ENCODE results near the gene KRT23.

Gene KRT23

GRCh38 chr17:40937384-40937819, at the start of gene KRT23:
TSS of gene KRT23 (minus strand) at chr17:40937646. CDS start at chr17:40936603, 1,043 bp downstream.
- DNase-seq (ENCODE audit: low spot score) = no peak

DNA sequence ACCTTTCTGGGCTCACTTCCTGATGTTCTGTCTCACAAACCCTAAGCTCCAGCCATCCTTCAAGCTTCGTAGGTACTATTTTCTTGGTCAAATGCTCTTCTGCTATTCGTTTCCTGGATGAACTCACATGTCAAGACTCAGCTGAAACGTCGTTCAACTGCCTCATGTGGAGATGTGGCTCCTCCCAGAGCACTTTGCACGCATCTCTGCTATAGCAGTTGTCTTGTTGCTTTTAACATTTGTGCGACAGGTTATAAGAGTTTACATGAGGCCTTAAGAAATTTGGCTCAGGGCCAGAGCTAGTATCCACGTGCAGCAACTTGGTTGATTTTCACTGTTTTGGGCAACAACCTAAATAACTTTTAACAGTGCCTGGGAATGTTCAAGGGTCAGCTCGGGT, 49.5 kb upstream of the KRT23 start:
- DNase-seq (ENCODE audit: low spot score) = no peak

- DNase-seq (ENCODE audit: low spot score) = no peak
Measured at GRCh38 chr17:40984226-40984625, 46.8 kb upstream of the KRT23 start, which contains the start of gene KRT40. TSS of gene KRT40 (minus strand) at chr17:40984326. CDS start at chr17:40984273, 53 bp downstream.

DNA sequence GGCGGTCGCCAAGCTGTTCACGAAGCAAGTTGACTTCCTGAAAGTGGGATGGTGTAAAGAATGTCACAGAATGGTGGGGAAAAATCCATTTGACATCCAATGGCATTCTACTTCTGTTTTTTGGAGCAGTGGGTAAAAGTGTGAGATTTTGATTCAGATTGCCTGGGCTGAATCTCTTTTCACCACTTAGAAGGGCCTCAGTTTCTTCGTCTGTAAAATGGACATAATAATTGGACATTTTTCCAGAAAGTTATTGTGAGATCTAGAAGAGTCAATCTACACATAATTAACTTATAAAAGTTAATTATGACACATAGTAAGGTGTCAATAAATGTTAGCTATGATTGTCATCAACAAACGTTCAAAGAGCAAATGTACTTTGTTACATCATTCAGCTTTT, 43.7 kb upstream of the KRT23 start:
- no peak for DNase-seq (ENCODE audit: low spot score)

- peak; percentile 34 for DNase-seq (ENCODE audit: low spot score)
Measured at GRCh38 chr17:40980596-40980995, 43.1 kb upstream of the KRT23 start.

DNA sequence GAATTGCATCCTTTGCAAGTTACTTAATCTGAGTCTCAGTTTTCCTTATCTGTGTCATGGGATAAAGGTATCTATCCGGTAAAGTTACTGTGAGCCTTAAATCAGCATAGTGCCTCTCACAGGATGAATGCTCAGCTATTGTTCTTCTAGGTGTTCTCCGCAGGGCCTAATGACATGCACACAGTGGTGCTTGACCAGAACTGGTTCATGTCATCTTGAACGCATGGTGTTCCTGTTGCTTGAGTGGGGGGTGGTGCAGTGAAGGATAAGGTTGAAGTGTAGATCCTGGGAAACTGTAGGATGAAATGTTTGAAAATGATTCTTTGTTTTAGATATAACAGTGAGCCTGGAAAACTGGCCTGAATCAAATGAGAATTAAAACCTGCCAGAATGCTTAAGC, 42.7 kb upstream of the KRT23 start:
- DNase-seq (ENCODE audit: low spot score) = no peak

DNA sequence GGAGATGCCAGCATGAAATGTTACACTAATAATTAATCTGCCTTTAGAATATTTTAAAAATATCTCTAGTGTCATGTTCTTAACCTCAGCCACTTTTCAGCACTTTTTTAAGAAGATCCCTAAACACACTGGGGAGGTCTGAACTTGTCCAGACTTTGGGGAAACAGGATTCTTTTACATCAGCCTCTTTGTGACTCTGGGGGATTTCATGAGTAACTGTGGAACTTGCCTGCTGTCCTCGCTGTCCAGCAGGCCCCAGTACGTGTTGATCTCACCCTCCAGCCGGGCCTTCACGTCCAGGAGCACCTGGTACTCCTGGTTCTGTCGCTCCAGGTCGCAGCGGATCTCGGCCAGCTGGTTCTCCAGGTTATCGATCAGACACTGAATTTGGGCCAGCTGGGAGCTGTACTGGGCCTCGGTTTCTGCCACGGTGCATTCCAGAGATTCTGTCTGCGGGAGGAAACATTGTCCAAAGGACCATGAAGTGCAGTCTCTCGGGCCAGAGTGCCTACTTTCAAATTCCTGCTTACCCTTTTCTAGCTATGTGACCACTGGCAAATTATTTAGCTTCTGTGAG, 41.2 kb upstream of the KRT23 start:
- DNase-seq (ENCODE audit: low spot score) = no peak

- DNase-seq (ENCODE audit: low spot score) = no peak
Measured at GRCh38 chr17:40975516-40975915, 38.1 kb upstream of the KRT23 start.

DNA sequence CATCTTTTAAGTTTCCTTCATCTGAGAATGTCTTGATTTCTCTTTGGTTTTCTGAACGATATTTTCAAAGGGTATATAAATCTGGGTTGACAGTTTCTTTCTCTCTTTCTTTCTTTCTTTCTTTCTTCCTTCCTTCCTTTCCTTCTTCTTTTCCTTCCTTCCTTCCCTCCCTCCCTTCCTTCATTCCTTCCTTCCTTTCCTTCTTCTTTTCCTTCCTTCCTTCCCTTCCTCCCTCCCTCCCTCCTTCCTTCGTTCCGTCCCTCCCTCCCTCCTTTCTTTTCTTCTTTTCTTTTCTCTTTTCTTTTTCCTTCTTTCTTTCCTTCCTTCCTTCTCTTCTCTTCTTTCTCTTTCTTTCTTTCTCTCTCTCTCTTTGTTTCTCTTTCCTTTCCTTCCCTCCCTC, 36.9 kb upstream of the KRT23 start:
- no peak for DNase-seq (ENCODE audit: low spot score)

GRCh38 chr17:40967582-40967981, 30.1 kb upstream of the KRT23 start:
- DNase-seq (ENCODE audit: low spot score) = no peak

DNA sequence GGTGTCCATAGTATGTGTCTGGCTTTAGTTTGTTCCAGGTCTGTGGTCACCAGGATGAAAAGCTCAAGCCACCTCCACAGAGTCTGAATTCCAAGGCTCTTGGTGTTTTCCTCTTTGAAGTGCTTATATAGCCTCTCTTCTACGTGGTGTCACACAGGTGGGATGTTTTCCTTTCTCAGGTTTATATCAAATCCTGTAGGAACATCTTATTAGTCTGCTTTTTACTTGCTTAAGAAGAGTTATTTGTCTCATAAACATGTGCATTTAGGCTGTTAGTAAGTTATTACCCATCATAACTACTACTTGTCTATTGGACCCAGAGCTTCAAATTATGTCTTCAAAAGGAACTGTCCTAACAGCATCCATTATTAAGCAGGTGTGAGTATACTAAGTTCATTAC, 29.4 kb upstream of the KRT23 start, which contains the start of gene KRT39:
TSS of gene KRT39 (minus strand) at position 101 of the 400 bp plus-strand sequence. CDS start at position 9, 92 bp downstream.
- no peak for DNase-seq (ENCODE audit: low spot score)

- peak; percentile 49 for DNase-seq (ENCODE audit: low spot score)
Measured at GRCh38 chr17:40963838-40964237, 26.4 kb upstream of the KRT23 start.

- DNase-seq (ENCODE audit: low spot score) = no peak
Measured at GRCh38 chr17:40962059-40962561, 24.7 kb upstream of the KRT23 start.

GRCh38 chr17:40961591-40961990, 24.1 kb upstream of the KRT23 start:
- DNase-seq (ENCODE audit: low spot score) = no peak

- no peak for DNase-seq (ENCODE audit: low spot score)
Measured at GRCh38 chr17:40960144-40960543, 22.7 kb upstream of the KRT23 start.

DNA sequence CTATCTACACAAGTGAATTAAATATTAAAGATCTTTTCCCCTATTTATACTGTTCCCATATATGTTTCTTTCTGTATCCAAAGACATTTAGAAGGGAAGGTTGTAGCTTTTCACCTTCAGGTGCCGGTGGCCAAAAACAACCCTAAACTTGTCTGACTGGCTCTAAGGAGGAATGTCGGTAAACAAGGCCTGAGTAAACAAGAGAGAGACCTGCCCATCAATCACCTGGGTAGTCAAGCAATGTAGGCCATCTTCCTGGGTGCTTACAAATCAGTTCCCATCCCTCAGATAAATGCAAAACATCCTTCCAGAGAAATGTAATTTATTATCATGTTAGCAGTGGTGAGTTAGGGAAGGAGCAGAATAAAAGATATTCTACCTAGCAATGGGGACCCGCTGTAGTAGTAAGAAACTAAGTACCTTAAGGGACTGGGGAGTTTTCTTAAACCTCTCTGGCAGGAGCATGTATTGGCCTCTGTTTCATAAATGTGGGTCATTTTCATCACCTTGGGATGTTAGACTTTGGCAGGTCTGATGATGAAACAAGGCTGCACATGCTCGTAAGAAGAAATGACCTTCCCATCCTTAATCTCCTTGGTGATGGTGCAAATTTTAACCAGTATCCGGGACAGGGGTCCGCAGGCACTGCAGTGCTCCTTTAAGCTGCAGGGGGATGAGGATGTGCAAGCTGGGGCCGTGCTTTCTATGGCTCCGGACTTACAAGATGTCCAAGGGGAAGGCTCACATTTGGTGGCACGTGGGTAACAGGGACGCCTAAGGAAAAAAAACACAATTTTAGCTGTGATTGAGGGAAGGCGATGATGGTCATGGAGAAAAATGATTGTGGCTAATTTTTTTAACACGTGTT, 20.9 kb upstream of the KRT23 start:
- DNase-seq (ENCODE audit: low spot score) = no peak

DNA sequence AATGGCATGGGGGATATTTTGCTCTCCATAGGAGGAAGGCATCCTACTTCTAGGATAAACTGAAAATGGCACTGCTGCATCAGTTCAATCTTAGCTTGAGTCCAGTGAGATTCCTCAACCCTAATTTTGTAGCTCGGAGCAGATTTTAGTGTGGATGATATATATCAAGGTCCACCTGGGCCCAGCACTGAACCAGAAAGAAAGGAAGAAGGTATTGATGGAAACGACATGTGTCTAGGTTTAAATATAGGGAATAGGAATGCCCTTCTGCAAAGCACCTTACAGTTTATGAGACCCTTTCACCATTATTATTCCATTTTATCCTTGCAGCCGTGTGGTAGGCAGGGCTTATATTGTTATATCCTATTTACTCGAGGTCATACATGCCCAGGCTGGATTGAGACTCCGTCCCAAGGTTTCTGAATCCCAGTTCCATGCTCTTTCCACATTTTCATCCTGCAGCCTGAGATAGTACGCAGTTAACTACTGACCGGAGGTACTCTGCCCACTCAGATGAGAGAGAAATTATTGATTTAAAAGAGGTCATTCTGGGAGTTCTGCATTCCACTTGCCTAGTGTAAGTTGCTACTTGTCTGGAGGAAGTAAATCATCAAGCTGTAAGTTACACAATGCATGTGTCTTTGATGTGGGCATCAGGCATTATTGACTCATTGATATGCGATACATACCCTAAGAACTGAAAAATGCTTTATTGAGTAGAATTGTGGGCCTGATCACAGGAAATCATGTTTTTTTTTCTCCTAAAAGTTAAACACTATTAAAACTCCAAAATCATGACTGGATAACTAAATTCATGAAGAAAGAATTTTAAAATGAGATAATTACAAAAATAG, 19.2 kb upstream of the KRT23 start:
- DNase-seq (ENCODE audit: low spot score) = peak; percentile 58

DNA sequence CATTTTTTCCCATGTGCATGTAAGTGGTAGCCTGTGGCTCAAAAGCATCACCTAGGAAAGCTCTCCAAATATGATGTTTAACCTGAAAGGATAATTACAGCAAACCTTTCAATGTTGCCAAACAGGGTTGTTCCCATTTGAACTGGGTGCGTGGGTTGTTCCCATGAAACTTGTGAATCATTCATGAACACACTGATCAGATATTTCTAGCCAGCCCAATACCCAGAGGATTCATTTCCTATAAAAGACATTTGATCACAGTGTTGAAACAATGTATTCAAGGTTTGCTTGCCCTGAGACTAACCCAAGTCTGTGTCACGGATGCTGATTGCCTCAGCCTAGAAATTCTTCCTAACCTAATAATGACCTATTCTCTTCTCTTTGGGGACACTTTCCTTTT, 16.4 kb upstream of the KRT23 start:
- DNase-seq (ENCODE audit: low spot score) = peak; percentile 60

DNA sequence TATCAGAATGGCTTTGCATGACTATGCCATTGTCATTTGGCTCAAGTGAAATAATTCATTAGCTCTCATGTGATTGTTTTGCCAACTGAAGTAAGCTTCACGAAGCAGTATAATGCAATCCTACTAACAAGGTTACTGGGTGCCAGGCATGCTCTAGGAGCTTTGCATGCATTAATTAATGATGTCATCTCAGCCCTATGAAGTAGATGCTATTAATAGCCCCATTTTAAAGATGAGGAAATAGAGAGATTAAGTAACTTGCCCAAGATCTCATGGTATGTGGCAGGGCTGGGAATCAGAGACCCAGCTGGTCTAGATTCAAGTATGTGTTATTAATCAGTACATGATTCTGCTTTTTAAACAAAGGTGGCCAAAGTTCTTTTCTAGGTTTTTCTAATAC, 15.2 kb upstream of the KRT23 start:
- DNase-seq (ENCODE audit: low spot score) = peak; percentile 67

GRCh38 chr17:40952154-40952553, 14.7 kb upstream of the KRT23 start:
- DNase-seq (ENCODE audit: low spot score) = no peak

DNA sequence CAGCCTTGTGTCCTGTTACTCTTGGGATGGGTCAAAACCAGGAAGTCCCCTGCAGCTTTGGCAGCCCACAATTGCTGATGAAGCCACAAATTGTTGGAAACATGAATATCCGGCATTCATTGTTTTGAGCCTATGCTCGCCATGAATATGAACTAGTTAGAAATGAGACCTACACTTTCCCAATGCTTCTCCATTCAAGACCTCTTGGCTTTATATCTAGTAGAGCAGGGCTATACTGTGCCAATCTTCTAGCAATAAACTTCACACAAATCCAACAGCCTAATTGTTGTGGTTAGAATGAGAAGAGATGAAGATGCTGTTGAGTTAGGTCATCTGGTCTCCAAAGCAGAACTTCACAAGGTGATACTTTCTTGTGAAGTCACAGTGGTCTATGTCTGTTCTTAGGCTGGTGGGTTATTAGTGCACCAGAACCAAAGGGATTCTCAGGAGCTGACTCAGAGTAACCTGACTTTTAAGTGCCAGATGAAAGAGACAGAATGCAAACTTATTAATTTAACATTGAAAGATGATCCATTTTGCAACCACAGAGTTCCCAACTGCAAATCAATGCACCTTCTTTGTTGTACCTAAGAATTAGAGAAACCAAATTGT, 13.7 kb upstream of the KRT23 start:
- DNase-seq (ENCODE audit: low spot score) = no peak

DNA sequence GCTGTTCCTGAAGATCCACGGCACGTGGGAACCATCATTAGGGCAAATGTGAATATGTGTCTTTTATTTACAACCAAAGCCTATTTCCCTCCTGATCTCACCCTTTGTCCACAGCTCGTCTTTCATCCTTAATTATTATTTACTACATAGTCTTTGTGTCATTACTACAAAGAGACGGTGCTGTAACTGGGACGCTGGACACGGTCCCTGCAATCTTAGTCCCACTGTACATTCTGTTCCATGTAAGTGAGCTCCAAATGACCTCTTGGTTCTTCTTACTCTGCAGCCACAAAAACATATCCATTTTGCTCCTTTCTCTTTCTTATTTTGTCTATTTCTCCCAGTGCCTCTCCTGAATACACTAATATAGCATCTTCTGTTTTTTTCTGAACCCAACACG, 12.7 kb upstream of the KRT23 start:
- no peak for DNase-seq (ENCODE audit: low spot score)

Data from AG20443 (cell line).